GM18502 (cell line): ENCODE results near the gene APBA3.
"Not testable (repeated sequence)": the region's sequence is repeated elsewhere in the genome, so short reads cannot be mapped to it uniquely, and the experiment has no call there.

Experiments
- ATAC-seq: cut with Tn5 transposase; IDR thresholded peaks from one replicate; pipeline ENCODE4 v1.9.1; 2021; ENCODE audit warnings: mild to moderate bottlenecking; ENCODE audit not compliant: unreplicated experiment, poor library complexity

Gene APBA3

DNA sequence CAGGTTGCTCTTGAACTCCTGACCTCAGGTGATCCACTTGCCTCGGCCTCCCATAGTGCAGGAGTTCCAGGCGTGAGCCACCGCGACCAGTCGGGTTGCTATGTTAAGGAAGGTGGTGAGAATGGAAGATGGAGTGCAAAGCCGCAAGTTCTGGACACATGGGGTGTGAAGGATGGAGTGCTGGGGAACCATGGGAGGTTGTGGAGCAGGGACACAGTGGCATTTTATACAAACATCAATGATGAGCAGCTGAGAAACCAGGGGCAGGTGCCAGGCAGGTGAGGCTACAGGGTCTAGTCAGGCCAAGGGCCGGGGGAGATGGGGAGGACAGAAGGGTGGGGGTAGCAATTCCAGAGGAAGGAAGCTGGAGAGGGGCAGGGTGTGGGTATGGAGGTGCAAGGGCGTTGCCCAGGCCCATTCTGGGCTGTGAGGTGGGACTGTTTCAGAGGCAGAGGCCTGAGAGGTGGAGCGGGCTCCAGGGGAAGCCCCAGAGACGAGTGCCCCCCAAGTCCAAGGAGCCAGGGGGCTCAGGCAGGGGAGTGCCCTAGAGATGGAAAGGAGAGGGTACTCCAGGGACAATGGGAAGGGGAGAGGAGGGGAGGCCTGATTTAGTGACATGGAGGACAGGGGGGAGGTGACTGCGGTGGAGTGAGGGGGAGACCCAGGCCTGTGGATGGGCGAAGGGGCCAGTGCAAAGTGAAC lies 12.5 kb upstream of the APBA3 start:
- no peak for ATAC-seq

DNA sequence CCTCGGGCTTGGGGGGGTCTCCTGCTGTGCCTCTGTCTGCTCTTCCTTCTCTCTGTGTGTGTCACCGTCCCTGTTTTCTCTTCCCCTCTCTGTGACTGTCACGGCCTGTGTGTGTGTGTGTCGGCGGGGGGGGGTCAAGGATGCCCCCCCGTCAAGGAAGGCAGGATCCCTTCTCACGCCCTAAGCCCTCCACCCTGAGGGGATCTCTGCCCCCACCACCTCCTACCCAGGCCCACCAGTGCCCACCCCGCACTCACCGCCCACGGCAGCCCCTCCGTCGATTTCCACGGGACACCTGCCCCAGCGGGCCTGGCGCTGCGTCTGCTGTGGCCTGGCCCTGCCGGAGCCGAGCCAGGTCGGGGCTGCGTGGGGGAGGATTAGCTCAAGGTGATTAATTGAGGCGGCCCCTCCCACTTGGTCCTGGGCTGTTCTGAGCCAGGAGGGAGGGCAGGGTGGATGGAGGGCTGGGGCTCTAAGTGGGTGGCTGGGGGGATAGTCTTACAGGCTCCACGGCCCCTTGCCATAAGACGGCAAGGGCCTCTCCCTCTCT lies 10.5 kb upstream of the APBA3 start, which contains the start of gene RAX2:
Gene RAX2, minus strand, starts transcription at position 323 of the 550 bp plus-strand sequence. CDS start 486 bp downstream, outside the sequence.
- no peak for ATAC-seq

DNA sequence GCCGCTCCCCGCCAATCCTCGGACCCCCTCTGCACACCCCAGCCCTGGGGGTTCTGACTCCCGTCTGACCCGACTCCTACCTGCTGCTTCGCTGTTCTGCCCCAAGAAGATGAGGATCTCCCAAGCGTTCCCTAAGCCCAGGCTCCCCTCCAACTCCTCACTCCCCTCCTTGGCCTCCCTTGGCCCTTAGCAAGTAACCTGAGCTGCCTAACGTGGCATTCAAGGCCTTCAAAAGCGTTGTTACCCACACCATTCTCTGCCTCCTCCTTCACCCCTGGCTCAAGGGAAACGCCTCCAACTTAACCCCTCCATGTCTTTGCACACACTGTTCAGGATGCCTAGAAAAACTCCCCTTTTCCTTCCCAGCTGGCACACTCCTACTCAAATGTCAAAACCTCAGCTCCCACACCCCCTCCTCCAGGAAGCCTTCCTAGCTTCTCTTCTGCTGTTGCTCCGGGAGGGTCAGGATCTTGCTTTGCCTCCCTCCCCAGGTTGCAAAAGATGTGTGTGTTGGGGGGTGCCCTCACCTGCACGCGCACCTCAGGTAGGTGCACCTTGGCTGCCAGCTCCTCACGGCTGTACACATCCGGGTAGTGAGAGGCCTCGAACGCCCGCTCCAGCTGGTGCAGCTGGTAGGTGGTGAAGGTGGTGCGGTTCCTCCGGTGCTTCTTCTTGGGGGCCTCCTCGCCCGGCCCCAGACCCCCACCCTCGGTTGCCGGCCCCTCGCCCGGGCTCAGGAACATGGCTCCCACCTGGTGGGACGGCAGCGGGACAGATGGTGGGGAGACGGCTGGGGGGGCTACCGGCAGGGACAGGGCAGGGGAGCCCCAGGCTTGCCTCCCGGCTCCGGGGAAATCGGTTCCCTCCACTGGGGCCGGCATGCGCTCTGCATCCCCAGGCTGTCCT lies 9.8 kb upstream of the APBA3 start:
- ATAC-seq = no peak

- no peak for ATAC-seq
These were observed 8.9 kb upstream of the APBA3 start for GRCh38 chr19:3770136-3770999.

GRCh38 chr19:3769494-3769893 lies 8.0 kb upstream of the APBA3 start:
- ATAC-seq = no peak

GRCh38 chr19:3768748-3769099 lies 7.2 kb upstream of the APBA3 start:
- no peak for ATAC-seq

DNA sequence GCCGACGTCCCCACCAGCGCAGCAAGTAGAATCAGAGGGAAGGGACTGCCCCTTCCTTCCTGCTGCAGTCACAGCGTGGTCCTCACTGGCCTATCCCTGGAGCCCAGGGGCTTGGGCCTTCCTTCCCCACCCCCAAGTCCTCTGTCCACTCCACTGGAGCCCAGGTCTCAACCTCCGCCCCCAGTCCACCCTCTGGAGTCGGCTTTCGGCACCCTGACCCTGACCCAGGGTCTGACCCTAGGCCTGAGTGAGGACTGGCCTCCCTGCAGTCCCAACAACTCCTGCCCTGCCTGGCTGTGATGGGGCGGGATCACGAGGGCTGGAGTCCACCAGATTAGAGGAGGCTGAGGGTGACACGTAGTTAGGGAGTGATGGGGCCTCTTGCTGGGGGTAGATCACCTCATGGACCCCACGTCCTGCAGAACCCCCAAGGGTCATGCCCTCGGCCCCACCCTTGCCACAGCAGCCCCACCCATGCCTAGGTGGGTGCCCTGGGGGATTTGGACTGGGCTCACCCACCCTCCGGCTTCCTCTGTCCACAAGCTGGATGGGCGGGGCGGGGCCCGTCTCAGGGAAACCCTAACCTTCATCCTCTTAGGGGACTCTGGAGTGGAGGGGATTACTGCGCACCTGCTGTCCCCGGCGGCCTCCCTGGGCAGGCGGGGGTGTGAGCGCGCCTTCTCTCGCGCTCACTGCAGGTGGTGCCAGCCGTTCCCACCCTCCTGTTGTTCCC lies 6.7 kb upstream of the APBA3 start:
- no peak for ATAC-seq

DNA sequence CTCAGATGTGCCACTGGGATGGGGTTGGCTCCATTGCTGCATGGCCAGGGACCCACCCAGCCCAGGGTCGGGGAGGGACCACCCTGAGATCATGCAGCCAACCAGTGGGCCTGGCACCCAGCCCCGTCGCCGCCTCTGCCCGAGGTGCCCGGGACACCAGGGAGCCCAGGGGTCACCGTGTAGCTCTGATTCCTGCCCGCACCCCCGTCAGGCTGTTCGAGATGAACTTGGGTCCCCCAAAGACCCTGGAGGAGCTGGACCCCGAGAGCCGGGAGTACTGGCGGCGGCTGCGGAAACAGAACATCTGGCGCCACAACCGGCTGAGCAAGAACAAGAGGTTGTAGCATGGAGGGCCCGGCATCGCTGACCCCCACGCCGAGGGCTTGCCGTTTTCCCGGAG lies 5.6 kb upstream of the APBA3 start:
- no peak for ATAC-seq

DNA sequence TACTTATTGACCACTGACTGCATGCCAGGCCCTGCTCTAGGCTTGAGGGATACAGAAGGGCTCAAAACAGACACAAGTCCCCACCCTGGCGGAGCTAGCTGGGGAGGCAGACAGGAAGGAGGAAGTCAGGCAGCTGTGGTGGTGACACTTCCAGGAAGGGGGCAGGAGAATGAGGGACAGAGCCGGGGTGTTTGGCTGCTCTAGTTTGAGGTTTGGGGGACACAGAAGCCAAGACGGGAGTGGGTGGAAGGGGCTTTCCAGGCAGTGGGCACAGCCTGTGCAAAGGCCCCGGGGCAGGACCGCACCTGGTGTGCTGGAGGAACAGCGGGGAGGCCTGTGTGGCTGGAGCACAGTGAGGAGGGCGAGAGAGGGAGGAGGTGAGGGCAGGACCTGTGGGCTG lies 5.0 kb upstream of the APBA3 start:
- ATAC-seq = no peak

GRCh38 chr19:3765757-3766156 lies 4.3 kb upstream of the APBA3 start:
- not testable (repeated sequence) for ATAC-seq

DNA sequence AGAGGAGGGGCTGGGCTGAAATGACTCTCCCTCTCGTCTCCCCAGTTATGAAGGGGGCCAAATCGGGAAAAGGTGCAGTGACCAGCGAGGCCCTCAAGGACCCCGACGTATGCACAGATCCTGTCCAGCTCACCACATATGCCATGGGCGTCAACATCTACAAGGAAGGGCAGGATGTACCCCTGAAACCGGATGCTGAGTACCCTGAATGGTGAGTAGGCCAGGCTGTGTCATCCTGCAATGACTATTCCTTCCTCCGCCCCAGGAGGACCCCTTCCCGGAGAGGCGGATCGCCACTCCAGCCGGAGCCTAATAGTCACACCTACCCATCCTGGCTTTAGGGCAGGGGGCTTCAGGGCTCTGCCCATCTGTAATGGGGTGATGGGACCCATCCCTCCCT lies 3.6 kb upstream of the APBA3 start:
- ATAC-seq = no peak

- peak; percentile 75 for ATAC-seq
These were observed 1.3 kb upstream of the APBA3 start, which contains the start of gene MRPL54 for GRCh38 chr19:3762501-3763459. Gene MRPL54, plus strand, starts transcription at chr19:3762682. Its CDS starts 19 bp downstream, at chr19:3762701.

- no peak for ATAC-seq
These were observed 610 bp upstream of the APBA3 start for GRCh38 chr19:3762130-3762473.

DNA sequence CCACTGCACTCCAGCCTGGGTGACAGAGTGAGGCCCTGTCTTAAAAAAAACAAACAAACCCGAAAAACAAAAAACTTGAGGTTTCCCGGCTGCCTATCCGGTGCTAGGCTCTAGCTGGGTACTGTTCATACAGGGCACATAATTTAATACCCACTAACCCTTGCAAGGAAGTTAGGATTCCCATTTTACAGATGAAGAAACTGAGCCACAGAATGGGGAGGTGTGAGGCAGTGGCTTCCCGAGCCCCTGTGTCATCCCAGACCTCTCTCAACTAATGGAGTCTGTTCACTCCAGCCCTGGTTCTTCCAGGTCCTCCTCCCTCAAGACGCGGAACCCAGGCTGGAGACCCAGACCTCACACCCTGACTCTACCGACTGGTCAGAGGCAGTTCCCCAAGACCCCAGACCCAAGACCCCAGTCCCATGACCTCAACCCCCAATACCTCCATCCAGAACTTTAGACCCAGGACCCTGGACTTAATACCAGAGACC lies 576 bp downstream of the APBA3 start:
- no peak for ATAC-seq

GRCh38 chr19:3759482-3760254 lies 1.8 kb downstream of the APBA3 start:
- no peak for ATAC-seq

- ATAC-seq = not testable (repeated sequence)
These were observed 3.2 kb downstream of the APBA3 start for GRCh38 chr19:3758297-3758696.

GRCh38 chr19:3757705-3758104 lies 3.8 kb downstream of the APBA3 start:
- ATAC-seq = not testable (repeated sequence)
